KMS-11 (cell line): ENCODE measurements around the gene CYB561D2.

Experiments used
- H2AFZ ChIP-seq: fragments of 200-600 bp; sonication (generic); 2 replicates; pipeline ENCODE4 v1.6.1; 2016; ENCODE audit warnings: antibody characterized with exemption, mixed run types, low read depth
- H3K27ac ChIP-seq: fragments of 200-600 bp; sonication (generic); 2 replicates; pipeline ENCODE4 v1.6.1; 2016; ENCODE audit warnings: mild to moderate bottlenecking, mixed run types
- H3K27me3 ChIP-seq: fragments of 200-600 bp; sonication (generic); 2 replicates; pipeline ENCODE4 v1.6.1; 2017; ENCODE audit warnings: mild to moderate bottlenecking, low read depth, mixed run types, moderate library complexity; ENCODE audit not compliant: insufficient read depth
- H3K36me3 ChIP-seq: fragments of 200-600 bp; sonication (generic); 2 replicates; pipeline ENCODE4 v1.6.1; 2017; ENCODE audit warnings: mild to moderate bottlenecking, mixed run types; ENCODE audit not compliant: insufficient read depth
- H3K4me1 ChIP-seq: fragments of 200-600 bp; sonication (generic); 2 replicates; pipeline ENCODE4 v1.6.1; 2016; ENCODE audit warnings: mild to moderate bottlenecking, low read depth, mixed run types; ENCODE audit not compliant: poor library complexity, severe bottlenecking
- H3K4me2 ChIP-seq: fragments of 200-600 bp; sonication (generic); 2 replicates; pipeline ENCODE4 v1.7.0; 2016; ENCODE audit warnings: mild to moderate bottlenecking, mixed run types
- H3K4me3 ChIP-seq: fragments of 200-600 bp; sonication (generic); IDR thresholded peaks from 2 replicates; pipeline ENCODE4 v1.6.1; 2017; ENCODE audit warnings: low read depth, low read length, mixed read lengths; ENCODE audit not compliant: insufficient read depth
- H3K79me2 ChIP-seq: fragments of 200-600 bp; sonication (generic); 2 replicates; pipeline ENCODE4 v1.6.1; 2016; ENCODE audit warnings: low read depth, mixed run types; ENCODE audit not compliant: insufficient read depth
- H3K9ac ChIP-seq: fragments of 200-600 bp; sonication (generic); 2 replicates; pipeline ENCODE4 v1.6.1; 2016; ENCODE audit warnings: mild to moderate bottlenecking, mixed run types
- H4K20me1 ChIP-seq: fragments of 200-600 bp; sonication (generic); 2 replicates; pipeline ENCODE4 v1.6.1; 2016; ENCODE audit warnings: mild to moderate bottlenecking, mixed run types; ENCODE audit not compliant: insufficient read depth
- CTCF ChIP-seq: fragments of 200-600 bp; sonication (generic); conservative IDR thresholded peaks from 2 replicates; pipeline ENCODE4 v1.6.1; 2017; ENCODE audit warnings: low read depth, mild to moderate bottlenecking, antibody characterized with exemption, low read length, moderate library complexity, mixed read lengths

Gene CYB561D2

GRCh38 chr3:50339485-50340146 is 11.0 kb upstream of the CYB561D2 start:
- Histone ChIP-seq H3K4me1 (no peaks in the 10 kb centered on the region), H3K9ac (no peak overlapping the region), H3K27ac (no peak overlapping the region), H4K20me1 (no peaks in the 10 kb centered on the region), H3K4me2 (no peak overlapping the region), H3K27me3 (no peaks in the 10 kb centered on the region), H2AFZ (no peak overlapping the region), H3K79me2 (peaks cover 24% of the 10 kb centered on the region), H3K36me3 (no peaks in the 10 kb centered on the region), H3K4me3 (no peak overlapping the region)
- no peak for TF ChIP-seq CTCF

GRCh38 chr3:50340147-50340447 is 10.6 kb upstream of the CYB561D2 start:
- no peaks in the 10 kb centered on the region for H4K20me1 ChIP-seq
- no peaks in the 10 kb centered on the region for H3K27me3 ChIP-seq
- H3K4me1 ChIP-seq: no peaks in the 10 kb centered on the region
- H2AFZ ChIP-seq: no peak overlapping the region
- no peak overlapping the region for H3K9ac ChIP-seq
- no peak overlapping the region for H3K4me3 ChIP-seq
- H3K27ac ChIP-seq: no peak overlapping the region
- no peak overlapping the region for H3K4me2 ChIP-seq
- TF ChIP-seq CTCF: no peak
- peaks cover 19% of the 10 kb centered on the region for H3K79me2 ChIP-seq
- no peaks in the 10 kb centered on the region for H3K36me3 ChIP-seq

- Histone ChIP-seq H3K27ac (no peak within 1 kb of the TSS), H3K27me3 (no peaks in the 10 kb centered on the region), H3K79me2 (peaks cover 13% of the 10 kb centered on the region), H3K4me2 (no peak within 1 kb of the TSS), H3K9ac (no peak within 1 kb of the TSS), H2AFZ (no peak within 1 kb of the TSS), H4K20me1 (no peaks in the 10 kb centered on the region), H3K4me3 (no peak within 1 kb of the TSS), H3K36me3 (no peaks in the 10 kb centered on the region), H3K4me1 (no peaks in the 10 kb centered on the region)
- no peak for TF ChIP-seq CTCF
Measured at GRCh38 chr3:50340448-50341329, 10.0 kb upstream of the CYB561D2 start, which contains the start of gene RASSF1. RASSF1 (minus strand) TSS chr3:50340836; CDS start chr3:50340805, 31 bp downstream.

- Histone ChIP-seq H3K9ac (no peak overlapping the region), H3K4me2 (no peak overlapping the region), H3K36me3 (no peaks in the 10 kb centered on the region), H3K27me3 (no peaks in the 10 kb centered on the region), H3K79me2 (peaks cover 4% of the 10 kb centered on the region), H2AFZ (no peak overlapping the region), H3K27ac (no peak overlapping the region), H4K20me1 (no peaks in the 10 kb centered on the region), H3K4me1 (no peaks in the 10 kb centered on the region), H3K4me3 (no peak overlapping the region)
- no peak for TF ChIP-seq CTCF
Measured at GRCh38 chr3:50341537-50341936, 9.1 kb upstream of the CYB561D2 start.
